NOMO-1 treated with DMSO at 0.1 percent for 48 hours (cell line): ENCODE data around the gene TMPO.
"Not testable (repeated sequence)": the region's sequence is repeated elsewhere in the genome, so short reads cannot be mapped to it uniquely, and the experiment has no call there.

Experiments
- DNase-seq: peaks from one replicate; lab custom pipeline; 2025; ENCODE audit not compliant: unreplicated experiment; lab: John Stamatoyannopoulos, UW

The TMPO gene

GRCh38 chr12:98509063-98509462, 6.3 kb upstream of the TMPO start:
- DNase-seq, result no peak

- DNase-seq, result not testable (repeated sequence)
Observed at GRCh38 chr12:98511806-98512205, 3.6 kb upstream of the TMPO start.

GRCh38 chr12:98513379-98514322, 1.7 kb upstream of the TMPO start:
- DNase-seq, result peak; percentile 75

- DNase-seq, result no peak
Observed at GRCh38 chr12:98514982-98515286, 456 bp upstream of the TMPO start.

- peak; percentile 96 for DNase-seq
Observed at GRCh38 chr12:98516111-98516873, 902 bp downstream of the TMPO start.

GRCh38 chr12:98519257-98519907, 4.0 kb downstream of the TMPO start:
- no peak for DNase-seq

- no peak for DNase-seq
Observed at GRCh38 chr12:98530068-98530467, 14.7 kb downstream of the TMPO start.

GRCh38 chr12:98532687-98533304, 17.4 kb downstream of the TMPO start:
- DNase-seq, result peak; percentile 64

- no peak for DNase-seq
Observed at GRCh38 chr12:98533723-98534251, 18.4 kb downstream of the TMPO start.

GRCh38 chr12:98538031-98538430, 22.6 kb downstream of the TMPO start:
- DNase-seq, result no peak

- DNase-seq, result no peak
Observed at GRCh38 chr12:98543701-98544100, 28.3 kb downstream of the TMPO start.

- no peak for DNase-seq
Observed at GRCh38 chr12:98544751-98545150, 29.4 kb downstream of the TMPO start.

- DNase-seq, result no peak
Observed at GRCh38 chr12:98549371-98550110, 34.2 kb downstream of the TMPO start.

GRCh38 chr12:98551787-98552186, 36.4 kb downstream of the TMPO start:
- DNase-seq, result no peak

GRCh38 chr12:98558097-98558496, 42.7 kb downstream of the TMPO start:
- not testable (repeated sequence) for DNase-seq

- DNase-seq, result no peak
Observed at GRCh38 chr12:98559666-98560065, 44.3 kb downstream of the TMPO start.

- DNase-seq, result no peak
Observed at GRCh38 chr12:98561846-98562245, 46.5 kb downstream of the TMPO start.

- no peak for DNase-seq
Observed at GRCh38 chr12:98572010-98572409, 56.6 kb downstream of the TMPO start.

- DNase-seq, result no peak
Observed at GRCh38 chr12:98574110-98574509, 58.7 kb downstream of the TMPO start.

- no peak for DNase-seq
Observed at GRCh38 chr12:98575013-98575412, 59.6 kb downstream of the TMPO start.
